ENCODE data around the gene SDK2.
"Not testable (repeated sequence)": the region's sequence is repeated elsewhere in the genome, so short reads cannot be mapped to it uniquely, and the experiment has no call there.

Gene SDK2

DNA sequence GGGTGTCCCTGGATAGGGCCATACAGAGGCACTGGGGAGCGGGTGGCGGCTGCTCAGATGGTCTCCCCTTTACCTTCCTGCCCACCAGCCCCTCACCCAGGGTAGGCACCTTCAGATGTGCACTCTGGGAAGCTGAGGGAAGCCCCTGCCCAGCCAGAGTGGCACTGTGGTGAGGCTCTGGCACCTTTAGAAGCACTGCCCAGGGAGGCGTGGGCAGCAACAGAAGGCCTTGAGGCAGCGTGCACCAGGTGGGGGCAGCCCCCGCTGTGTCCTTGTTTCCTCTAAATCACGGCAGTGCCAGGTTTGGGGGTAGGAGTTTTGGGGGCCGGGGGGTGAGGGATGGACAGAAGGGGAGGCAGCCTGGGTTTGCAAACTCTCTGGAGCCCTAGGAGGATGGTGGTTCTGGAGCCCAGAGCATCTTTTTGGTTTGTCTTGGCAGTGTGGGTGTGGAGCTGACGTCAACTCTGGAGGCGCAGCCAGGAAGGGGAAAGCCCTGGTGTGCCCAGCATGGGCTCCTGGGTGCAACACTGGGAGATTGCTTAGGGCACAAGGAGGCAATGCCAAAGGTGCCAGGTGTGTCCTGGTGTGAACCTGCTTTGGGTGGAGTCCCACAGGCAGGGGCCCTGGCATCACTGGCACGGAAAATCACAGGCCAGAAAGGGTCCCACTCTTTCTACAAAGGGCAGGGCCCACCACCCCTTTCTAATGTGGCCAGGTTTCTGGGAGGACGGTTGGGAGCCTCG, 309.3 kb downstream of the SDK2 start:
- no peak for DNase-seq (ENCODE audit: low spot score)
- TF ChIP-seq, protein P1, sequence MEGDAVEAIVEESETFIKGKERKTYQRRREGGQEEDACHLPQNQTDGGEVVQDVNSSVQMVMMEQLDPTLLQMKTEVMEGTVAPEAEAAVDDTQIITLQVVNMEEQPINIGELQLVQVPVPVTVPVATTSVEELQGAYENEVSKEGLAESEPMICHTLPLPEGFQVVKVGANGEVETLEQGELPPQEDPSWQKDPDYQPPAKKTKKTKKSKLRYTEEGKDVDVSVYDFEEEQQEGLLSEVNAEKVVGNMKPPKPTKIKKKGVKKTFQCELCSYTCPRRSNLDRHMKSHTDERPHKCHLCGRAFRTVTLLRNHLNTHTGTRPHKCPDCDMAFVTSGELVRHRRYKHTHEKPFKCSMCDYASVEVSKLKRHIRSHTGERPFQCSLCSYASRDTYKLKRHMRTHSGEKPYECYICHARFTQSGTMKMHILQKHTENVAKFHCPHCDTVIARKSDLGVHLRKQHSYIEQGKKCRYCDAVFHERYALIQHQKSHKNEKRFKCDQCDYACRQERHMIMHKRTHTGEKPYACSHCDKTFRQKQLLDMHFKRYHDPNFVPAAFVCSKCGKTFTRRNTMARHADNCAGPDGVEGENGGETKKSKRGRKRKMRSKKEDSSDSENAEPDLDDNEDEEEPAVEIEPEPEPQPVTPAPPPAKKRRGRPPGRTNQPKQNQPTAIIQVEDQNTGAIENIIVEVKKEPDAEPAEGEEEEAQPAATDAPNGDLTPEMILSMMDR (IDR thresholded peaks at IDR 0.05; ENCODE audit: extremely low read depth, insufficient read depth, missing control alignments): no peak
- in situ Hi-C loops (cut with MboI; ENCODE audit: low pct_unique_long_range_greater_than_20kb, low sequenced_read_pairs, unreplicated experiment): no loop called here

- in situ Hi-C loops (cut with MboI; ENCODE audit: low pct_unique_long_range_greater_than_20kb, low sequenced_read_pairs, unreplicated experiment); DNase-seq (ENCODE audit: low spot score): not testable (repeated sequence)
Observed at GRCh38 chr17:73333445-73333844, 310.8 kb downstream of the SDK2 start.

DNA sequence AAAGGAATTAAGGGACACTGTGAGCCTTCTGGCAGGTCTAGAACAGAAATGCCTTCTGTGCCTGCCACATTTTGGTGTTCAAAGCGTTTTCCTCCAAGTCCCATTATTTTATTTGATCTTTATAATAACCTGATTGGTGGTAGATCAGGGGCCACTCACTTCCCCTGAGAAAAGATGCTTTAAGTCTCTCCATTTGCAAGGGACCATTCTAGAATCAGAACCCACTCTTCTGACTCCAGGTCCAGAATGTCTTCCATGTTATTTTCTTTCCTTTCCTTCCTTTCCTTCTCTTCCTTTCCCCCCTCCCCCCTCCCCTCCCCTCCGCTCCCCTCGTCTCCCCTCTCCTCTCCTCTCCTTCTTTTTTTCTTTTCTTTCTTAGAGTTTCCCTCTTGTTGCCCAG, 313.2 kb downstream of the SDK2 start:
- TF ChIP-seq, protein P1 (IDR thresholded peaks at IDR 0.05; ENCODE audit: extremely low read depth, insufficient read depth, missing control alignments): no peak
- in situ Hi-C loops (cut with MboI; ENCODE audit: low pct_unique_long_range_greater_than_20kb, low sequenced_read_pairs, unreplicated experiment): no loop called here
- DNase-seq (ENCODE audit: low spot score): no peak

GRCh38 chr17:73327676-73328075, 316.6 kb downstream of the SDK2 start:
- in situ Hi-C loops (cut with MboI; ENCODE audit: low pct_unique_long_range_greater_than_20kb, low sequenced_read_pairs, unreplicated experiment): no loop called here
- TF ChIP-seq, protein P1 (IDR thresholded peaks at IDR 0.05; ENCODE audit: extremely low read depth, insufficient read depth, missing control alignments): no peak
- DNase-seq (ENCODE audit: low spot score): no peak

DNA sequence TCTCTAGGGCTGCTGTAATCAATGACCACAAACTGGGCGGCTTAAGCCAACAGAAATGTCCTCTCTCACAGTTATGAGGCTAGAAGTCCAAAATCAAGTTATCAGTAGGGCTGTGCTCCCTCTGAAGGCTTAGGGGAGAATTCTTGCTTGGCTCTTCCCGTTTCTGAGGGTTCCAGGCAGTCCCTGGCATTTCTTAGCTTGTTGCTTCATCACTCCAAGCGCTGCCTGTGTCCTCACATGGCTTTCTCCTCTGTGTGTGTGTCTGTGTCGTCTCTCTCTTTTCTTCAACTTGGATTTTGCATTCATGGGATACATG, 318.8 kb downstream of the SDK2 start:
- in situ Hi-C loops (cut with MboI; ENCODE audit: low pct_unique_long_range_greater_than_20kb, low sequenced_read_pairs, unreplicated experiment): no loop called here
- no peak for DNase-seq (ENCODE audit: low spot score)

DNA sequence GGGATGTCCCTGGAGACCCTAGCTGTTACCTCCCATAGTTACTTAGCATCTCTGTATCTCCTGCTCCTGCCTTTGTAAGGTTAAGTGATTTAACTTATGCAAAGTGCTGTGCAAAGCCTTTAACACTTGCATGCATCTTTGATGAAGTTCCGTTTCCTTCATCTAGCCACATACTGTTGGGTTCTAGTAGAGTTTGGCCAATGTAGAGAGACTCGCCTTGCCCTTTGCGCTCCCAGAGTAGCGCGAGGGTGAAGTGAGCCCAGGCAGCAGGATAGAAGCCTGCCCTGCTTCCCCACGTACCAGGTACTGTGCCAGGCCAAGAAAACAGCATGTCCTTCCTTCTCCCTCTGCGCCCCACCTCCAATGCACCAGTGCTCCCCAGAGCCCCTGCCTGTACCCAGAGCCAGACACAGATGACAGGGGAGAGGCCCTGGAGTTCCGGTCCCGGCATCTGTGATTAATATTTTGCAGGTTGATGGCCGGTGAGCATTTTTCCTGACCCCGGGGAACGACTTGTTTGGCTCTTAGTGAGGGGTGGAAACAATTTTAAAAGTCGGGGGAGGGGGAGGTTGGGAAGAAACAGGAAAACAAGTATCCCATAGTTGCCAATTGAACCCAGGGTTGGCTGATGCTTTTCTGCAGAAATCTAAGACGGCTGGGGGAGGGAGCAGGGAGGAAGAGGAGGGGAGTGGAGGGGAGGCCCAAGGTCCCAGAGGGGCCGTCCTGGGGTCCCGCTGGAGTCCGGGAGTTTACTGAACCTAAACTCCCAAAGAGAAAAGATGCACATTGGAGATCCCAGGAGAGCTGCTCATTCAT, 319.3 kb downstream of the SDK2 start:
- TF ChIP-seq, protein P1 (IDR thresholded peaks at IDR 0.05; ENCODE audit: extremely low read depth, insufficient read depth, missing control alignments): no peak
- no peak for DNase-seq (ENCODE audit: low spot score)
- in situ Hi-C loops (cut with MboI; ENCODE audit: low pct_unique_long_range_greater_than_20kb, low sequenced_read_pairs, unreplicated experiment): no loop called here

More for the DNA sequence above, 318.8 kb downstream of the SDK2 start:
- TF ChIP-seq, protein P1 (IDR thresholded peaks at IDR 0.05; ENCODE audit: extremely low read depth, insufficient read depth, missing control alignments): no peak

- no peak for DNase-seq (ENCODE audit: low spot score)
- in situ Hi-C loops (cut with MboI; ENCODE audit: low pct_unique_long_range_greater_than_20kb, low sequenced_read_pairs, unreplicated experiment): no loop called here
- TF ChIP-seq, protein P1 (IDR thresholded peaks at IDR 0.05; ENCODE audit: extremely low read depth, insufficient read depth, missing control alignments): no peak
Observed at GRCh38 chr17:73324160-73324475, 320.1 kb downstream of the SDK2 start.

All from GM13977 (cell line).